ENCODE measurements around the gene SURF1.
"Not testable (repeated sequence)": the region's sequence is repeated elsewhere in the genome, so short reads cannot be mapped to it uniquely, and the experiment has no call there.

Gene SURF1

DNA sequence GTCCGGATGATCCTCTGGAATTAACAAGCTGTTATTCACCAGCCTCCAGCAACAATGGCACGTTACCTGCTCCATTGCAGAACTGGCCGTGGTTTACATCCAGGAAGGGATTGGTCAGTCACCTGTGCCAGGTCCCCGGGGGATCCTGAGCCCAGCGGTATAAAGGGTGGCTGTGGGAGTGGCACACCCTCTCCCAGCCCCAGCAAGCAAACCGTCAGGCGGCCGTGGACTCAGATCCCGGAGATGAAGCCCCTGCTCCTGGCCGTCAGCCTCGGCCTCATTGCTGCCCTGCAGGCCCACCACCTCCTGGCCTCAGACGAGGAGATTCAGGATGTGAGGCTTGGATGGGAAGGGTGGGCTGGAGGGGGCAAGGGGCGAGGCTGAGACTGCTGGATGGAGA, 38.7 kb downstream of the SURF1 start:
- not testable (repeated sequence) for DNase-seq

DNA sequence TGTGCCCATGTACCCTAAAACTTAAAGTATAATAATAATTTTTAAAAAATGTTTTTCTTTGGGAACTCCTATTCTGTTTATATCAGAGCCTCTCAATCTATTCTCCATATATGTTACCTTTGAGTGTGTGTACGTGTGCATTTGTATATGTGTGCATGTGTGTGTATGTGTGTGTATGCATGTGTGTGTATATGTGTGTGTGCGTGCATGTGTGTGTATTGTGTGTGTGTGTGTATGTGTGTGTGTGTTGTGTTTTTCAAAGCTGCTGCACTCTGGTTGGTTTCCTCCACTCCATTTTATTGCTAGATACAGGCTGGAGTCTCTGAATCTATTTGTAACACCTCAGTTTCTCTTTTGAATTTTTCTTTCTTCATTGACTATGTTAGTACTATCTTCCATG, 40.3 kb downstream of the SURF1 start:
- no peak for DNase-seq

DNA sequence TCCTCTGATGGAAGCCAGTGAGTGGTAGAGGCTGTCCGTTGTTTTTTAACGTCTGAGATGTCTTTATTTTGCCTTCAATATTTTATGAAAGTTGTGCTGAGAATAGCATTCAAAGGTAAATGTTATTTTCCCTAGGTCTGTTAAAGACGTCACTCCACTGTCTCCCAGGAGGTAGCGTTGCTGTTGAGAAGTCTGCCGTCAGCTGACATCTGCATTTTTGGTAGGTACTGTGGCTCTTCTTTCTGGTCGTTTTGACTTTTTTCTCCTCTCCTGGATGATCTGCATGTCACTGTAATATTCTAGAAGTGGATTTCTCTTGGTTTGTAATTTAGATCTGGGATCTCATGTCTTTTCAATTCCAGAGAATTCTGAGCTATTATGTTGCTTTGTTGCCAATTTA, 46.7 kb downstream of the SURF1 start:
- DNase-seq, result no peak

DNA sequence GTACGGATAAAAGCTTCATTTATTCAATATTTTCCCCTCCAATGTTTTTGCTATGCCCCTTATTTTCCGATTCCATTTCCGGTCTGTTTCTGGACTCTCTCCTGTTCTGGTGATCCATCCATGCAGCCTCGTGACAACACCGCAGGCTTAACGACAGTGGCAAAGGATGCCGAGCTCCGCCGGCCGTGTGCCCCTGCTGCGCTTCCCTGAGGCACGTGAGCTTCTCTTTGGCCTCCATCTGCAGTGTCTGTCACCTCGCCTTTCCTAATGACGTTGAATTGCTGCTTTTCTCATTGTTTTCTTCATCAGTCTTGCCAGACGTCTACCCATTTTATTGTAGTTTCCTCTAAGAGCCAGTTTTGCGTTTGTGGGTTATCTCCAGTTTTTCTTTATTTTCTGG, 49.0 kb downstream of the SURF1 start:
- DNase-seq, result no peak

DNA sequence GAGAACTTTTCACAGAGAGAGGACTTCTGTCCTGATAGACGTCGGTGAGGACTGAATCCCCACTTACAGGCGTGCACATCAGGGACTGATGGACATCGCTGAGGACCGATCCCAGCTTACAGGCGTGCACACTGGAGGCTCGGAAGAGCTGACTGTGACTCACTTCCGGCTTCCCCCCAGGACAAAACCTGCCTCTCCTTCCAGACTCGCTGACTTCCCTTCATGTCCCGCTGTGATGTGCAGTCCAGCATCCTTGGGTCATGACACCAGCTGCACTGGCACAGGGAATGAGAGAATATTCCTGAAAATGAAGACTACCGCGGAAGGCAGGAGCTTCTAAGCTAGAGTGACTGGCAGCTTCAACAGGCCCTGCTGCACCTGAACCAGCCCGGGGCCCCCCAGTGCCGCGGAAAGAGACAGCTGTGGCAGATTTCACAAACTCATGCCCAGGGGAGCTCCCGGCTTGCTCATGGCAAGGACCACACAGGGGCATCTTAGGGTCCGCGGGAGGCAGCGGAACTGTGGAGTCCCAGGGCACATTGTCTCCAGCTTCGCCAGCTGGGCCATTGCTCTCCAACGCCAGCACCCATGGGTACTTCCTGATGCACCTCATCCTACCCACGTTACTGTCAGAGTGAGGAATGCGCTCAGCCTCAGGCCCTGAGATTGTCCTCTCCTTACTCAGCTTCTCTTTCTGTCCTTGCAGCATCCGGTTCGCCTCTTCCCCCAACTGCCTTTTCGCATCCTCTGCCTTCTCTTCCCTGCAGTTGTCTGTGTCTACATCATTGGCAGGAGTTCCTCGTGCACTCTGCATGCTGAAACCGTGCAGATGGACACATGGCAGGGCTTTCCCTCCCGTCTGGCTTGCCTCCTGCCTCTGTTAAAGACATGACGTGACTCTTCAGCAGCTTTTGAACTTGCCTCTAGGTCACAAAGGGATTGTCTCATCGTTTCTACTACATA, 49.8 kb downstream of the SURF1 start:
- DNase-seq, result no peak

DNA sequence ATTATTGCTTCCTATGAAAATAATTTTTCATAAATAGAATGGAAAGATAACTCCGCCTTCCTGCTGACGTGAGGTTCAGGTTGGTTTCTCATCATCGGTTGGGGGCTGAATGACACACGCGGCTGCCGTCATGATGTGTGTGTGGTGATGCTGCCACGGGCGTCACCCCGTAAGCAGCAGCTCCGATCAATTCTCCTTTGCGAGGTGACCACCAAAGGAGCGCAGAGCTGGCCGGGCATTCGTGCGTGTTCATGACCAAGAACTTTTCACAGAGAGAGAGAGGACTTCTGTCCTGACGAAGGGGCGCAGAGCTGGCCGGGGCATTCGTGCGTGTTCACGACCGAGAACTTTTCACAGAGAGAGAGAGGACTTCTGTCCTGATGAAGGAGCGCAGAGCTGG, 50.6 kb downstream of the SURF1 start:
- no peak for DNase-seq

DNA sequence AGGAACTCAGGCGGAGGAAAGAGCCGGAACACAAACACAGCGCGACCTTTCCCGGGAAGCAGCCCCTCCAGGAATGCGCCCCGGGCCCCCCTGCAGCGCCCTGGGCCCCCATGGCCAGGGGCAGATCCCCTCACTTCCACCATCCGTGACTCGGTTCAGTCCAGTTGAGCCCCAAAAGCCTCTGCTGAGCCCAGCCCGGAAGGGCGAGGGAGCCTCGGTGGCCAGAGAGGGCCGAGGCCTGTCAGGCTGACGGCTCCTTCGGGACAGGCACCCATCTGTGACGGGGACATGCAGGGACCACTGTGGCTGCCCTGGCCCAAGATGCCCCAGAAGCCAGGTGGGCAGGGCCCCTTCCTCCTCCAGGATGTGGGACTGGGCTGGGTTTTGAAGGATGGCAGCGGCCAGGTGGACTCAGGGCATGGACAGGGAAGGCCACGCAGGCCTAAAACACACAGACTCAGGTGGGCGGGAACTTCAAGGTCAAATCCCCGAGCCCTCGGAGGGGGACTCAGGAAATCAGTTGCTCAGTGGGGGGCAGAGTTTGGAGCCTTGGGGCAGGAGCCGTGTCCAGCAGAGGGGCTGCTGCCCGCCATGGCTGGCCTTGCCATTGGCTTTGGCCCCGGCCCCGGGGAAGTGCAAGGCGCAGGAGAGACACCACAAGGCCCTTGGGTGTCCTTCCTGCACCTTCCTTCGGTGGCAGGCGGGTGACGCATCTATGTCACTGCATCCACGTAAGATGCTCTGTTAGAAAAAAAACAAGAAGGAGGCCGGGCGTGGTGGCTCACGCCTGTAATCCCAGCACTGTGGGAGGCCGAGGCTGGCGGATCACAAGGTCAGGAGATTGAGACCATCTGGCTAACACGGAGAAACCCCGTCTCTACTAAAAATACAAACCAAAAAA, 51.6 kb downstream of the SURF1 start:
- no peak for DNase-seq

DNA sequence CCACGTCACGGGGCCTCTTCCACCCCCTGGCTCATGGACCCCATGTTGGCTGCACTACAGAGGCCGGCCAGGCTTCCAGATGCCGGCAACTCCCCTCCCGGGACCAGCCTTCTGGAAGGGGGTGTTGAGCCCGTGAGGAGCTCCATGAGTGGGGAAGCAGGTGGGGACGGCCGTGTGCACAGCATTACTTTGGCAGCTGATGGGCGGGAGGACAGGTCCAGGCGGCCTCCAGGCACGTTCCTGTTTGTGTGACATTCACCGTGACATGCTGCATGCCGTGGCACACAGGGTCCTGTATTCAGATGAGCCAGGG, 52.2 kb downstream of the SURF1 start:
- no peak for DNase-seq

DNA sequence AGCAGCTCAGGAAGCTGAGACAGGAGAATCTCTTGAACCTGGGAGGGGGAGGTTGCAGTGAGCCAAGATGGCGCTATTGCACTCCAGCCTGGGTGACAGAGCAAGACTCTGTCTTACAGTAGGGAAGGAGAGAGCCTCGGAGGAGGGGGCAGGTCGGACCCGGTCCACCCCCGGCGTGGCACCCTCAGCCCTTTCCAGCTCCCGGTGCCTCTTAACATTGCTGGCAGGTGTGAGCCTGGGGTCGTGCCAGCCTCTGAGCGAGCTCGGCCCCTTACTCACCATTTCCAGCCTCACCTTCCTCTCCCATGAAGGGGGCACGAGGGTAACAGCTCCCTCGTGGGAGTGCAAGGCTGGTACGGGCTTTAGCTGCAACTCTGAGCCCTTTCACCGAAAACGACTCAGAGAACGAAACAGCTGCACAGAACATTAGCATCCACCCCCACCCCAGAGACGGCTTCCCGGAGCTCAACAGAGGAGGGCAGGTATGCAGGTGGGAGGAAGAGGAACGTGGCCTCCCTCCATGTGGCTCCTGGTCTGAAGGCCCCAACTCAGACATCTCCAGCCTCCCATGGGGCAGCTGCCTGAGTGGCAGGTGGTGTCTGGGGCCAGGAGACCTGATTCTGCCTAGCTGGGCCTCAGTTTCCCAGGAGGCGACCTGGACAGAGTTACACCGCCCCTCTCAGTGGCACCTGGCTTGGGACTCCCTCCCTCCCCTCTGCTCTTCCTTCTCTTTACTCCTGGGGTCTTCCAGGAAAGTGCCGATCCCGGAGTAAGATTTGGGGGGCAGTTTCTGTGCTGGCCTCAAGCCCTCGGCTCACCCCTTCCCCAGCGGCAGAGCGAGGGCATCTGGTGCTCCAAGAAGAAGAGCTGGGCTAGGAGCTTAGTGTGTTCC, 52.8 kb downstream of the SURF1 start:
- DNase-seq, result no peak

Measured in hematopoietic multipotent progenitor cell treated with erythropoietin and hydrocortisone succinate and interleukin-3 and kit ligand, for 6 days (in vitro differentiated cells).